Esophagus muscularis mucosa (tissue), 4 donors: Measurements from ENCODE around the gene SLC17A7. TPM values are rescaled to one million over a fixed set of nuclear protein-coding genes. Genes with fewer than 3 reads are reported as not detected.

Experiments used
- DNase-seq: peaks from one replicate; pipeline ENCODE4 v3.0.0-alpha.2; 2017; ENCODE audit errors: extremely low spot score
- H3K27ac ChIP-seq, 4 donors: fragments of 200-600 bp; sonication (generic); replicated peaks in 1 of 4; 1 replicate in 3 of 4; 2 replicates in 1 of 4; pipeline ENCODE4 v1.5.1; 2016 to 2019; ENCODE audit warnings: mild to moderate bottlenecking in 1 of 4
- H3K27me3 ChIP-seq, 4 donors: fragments of 200-600 bp; sonication (generic); one replicate each; pipeline versions ENCODE4 v1.5.1 to v1.6.0; 2016 to 2019
- H3K36me3 ChIP-seq, 4 donors: fragments of 200-600 bp; sonication (generic); one replicate each; pipeline ENCODE4 v1.5.1; 2016 to 2019
- H3K4me1 ChIP-seq, 4 donors: fragments of 200-600 bp; sonication (generic); one replicate each; pipeline ENCODE4 v1.5.1; 2016 to 2019
- H3K4me3 ChIP-seq, 4 donors: fragments of 200-600 bp; sonication (generic); 1 replicate in 2 of 4; 2 replicates in 2 of 4; pipeline ENCODE4 v1.5.1; 2016 to 2019; ENCODE audit warnings: mild to moderate bottlenecking in 4 of 4, moderate library complexity in 1 of 4
- H3K9me3 ChIP-seq, 4 donors: fragments of 200-600 bp; sonication (generic); 1 replicate in 3 of 4; 2 replicates in 1 of 4; pipeline ENCODE4 v1.5.1; 2016 to 2019
- EP300 ChIP-seq: sonication (generic); formaldehyde crosslinking; IDR thresholded peaks from one replicate; pipeline ENCODE4 v1.6.1; 2017; ENCODE audit warnings: antibody characterized with exemption
- POLR2A ChIP-seq: fragments of 450-650 bp; IDR thresholded peaks from one replicate; pipeline ENCODE4 v1.6.1; 2017; ENCODE audit warnings: antibody characterized with exemption, moderate library complexity, mild to moderate bottlenecking, low read depth
- POLR2AphosphoS5 ChIP-seq, 2 donors: sonication (generic); formaldehyde crosslinking; IDR thresholded peaks; one replicate each; pipeline ENCODE4 v1.6.1; 2017; ENCODE audit warnings: antibody characterized with exemption in 2 of 2
- WGBS: methylation state at CpG from one replicate; pipeline ENCODE4 v1.1.5; 2018; 5-methylcytosine and 5-hydroxymethylcytosine counted together
- intact Hi-C: fragments of 100-400 bp; cut with DNase I; formaldehyde crosslinking; loops from one replicate; pipeline ENCODE4 v1.15.1; 2023
- total RNA-seq, 4 donors: library from RNA; depleted of rRNA; stranded (reverse); fragments of >200 nt; gene quantifications; one replicate each; pipeline versions ENCODE4 v1.1.0 to v1.2.1, GENCODE V29; 2016
- TF ChIP-seq, protein P1 (sequence below), 3 experiments: fragments of 200-600 bp in 2 of 3; fragments of 450-650 bp in 1 of 3; sonication (generic) in 2 of 3; IDR thresholded peaks; one replicate each; pipeline ENCODE4 v1.5.1; 2017 to 2019; ENCODE audit warnings: antibody characterized with exemption in 3 of 3, mild to moderate bottlenecking in 2 of 3, moderate library complexity in 1 of 3

Gene SLC17A7
- total RNA-seq, 4 donors from 2014 or later = 0.83 to 5.2 (median 1.3) TPM

DNA sequence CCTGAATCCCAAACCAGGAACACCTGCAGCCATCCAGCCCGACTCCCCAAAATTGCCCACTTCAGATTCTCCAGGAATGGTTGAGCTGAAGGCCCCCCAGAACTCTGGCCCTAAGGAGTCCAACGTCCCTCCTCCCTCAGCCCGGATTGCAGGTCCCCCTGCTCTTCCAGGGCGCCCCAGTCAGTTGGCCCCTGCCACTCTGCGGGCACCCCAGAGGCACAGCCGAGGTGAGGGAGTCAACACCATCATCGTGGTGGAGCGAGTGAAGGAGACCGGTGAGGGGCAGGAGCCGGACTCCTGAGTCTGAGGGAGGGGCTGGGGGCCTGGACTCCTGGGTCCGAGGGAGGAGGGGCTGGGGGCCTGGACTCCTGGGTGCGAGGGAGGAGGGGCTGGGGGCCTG, 14.0 kb downstream of the SLC17A7 start:
- TF ChIP-seq POLR2A (no peak), POLR2AphosphoS5 (IDR thresholded peaks at IDR 0.05) (no peak), EP300 (no peak)
- TF ChIP-seq, protein P1, sequence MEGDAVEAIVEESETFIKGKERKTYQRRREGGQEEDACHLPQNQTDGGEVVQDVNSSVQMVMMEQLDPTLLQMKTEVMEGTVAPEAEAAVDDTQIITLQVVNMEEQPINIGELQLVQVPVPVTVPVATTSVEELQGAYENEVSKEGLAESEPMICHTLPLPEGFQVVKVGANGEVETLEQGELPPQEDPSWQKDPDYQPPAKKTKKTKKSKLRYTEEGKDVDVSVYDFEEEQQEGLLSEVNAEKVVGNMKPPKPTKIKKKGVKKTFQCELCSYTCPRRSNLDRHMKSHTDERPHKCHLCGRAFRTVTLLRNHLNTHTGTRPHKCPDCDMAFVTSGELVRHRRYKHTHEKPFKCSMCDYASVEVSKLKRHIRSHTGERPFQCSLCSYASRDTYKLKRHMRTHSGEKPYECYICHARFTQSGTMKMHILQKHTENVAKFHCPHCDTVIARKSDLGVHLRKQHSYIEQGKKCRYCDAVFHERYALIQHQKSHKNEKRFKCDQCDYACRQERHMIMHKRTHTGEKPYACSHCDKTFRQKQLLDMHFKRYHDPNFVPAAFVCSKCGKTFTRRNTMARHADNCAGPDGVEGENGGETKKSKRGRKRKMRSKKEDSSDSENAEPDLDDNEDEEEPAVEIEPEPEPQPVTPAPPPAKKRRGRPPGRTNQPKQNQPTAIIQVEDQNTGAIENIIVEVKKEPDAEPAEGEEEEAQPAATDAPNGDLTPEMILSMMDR (IDR thresholded peaks at IDR 0.05) = no peak
- DNase-seq = no peak
- Histone ChIP-seq H3K9me3 (no peaks in the 10 kb centered on the region), H3K27me3 (peaks cover 10 to 100% (median 86%) of the 10 kb centered on the region in 4 donors), H3K4me3 (no peak overlapping the region), H3K27ac (no peak overlapping the region), H3K36me3 (no peaks in the 10 kb centered on the region), H3K4me1 (peaks cover 25 to 40% (median 29%) of the 10 kb centered on the region in 4 donors)
- intact Hi-C loops = no loop called here
- WGBS = 52% methylated on average over 11 of the region's 12 CpGs

DNA sequence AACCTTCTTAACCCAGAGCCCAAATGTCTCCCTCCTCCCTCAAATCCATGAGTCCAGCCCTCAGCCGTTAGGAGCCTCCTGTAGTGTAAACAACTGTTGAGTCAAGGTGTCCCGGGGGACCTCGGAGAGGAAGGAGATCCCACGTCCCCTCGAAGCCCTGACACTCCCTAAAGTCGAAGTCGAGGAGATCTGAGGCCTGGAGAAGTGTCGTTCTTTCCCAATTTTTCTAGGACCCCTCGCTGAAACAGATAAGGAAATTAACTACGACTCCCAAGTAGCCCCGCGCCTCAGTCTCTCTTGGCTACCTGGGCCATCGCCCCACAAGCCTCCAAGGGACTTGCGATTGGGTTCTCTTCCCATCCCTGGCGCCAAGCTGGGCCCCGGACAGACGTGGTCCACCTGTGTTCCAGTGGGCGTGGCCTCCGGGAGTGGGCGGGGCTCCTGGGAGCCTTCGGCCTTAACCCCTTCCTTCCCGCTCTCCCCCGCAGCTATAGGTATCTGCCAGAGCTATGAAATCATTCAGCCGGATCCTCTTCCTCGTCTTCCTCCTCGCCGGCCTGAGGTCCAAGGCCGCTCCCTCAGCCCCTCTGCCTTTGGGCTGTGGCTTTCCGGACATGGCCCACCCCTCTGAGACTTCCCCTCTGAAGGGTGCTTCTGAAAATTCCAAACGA, 15.3 kb downstream of the SLC17A7 start:
- no peak overlapping the region for H3K27ac ChIP-seq
- 2% methylated on average over 30 of the region's 30 CpGs for WGBS
- intact Hi-C loops = no loop called here
- H3K36me3 ChIP-seq = no peaks in the 10 kb centered on the region
- DNase-seq = no peak
- H3K4me3 ChIP-seq = no peak overlapping the region
- no peaks in the 10 kb centered on the region for H3K9me3 ChIP-seq
- TF ChIP-seq, protein P1 (IDR thresholded peaks at IDR 0.05) = no peak
- TF ChIP-seq EP300 = no peak
- no peak for TF ChIP-seq POLR2AphosphoS5 (IDR thresholded peaks at IDR 0.05)
- no peak for TF ChIP-seq POLR2A
- peaks cover 10 to 100% (median 86%) of the 10 kb centered on the region in 4 donors for H3K27me3 ChIP-seq
- H3K4me1 ChIP-seq = peaks cover 29 to 49% (median 39%) of the 10 kb centered on the region in 4 donors

DNA sequence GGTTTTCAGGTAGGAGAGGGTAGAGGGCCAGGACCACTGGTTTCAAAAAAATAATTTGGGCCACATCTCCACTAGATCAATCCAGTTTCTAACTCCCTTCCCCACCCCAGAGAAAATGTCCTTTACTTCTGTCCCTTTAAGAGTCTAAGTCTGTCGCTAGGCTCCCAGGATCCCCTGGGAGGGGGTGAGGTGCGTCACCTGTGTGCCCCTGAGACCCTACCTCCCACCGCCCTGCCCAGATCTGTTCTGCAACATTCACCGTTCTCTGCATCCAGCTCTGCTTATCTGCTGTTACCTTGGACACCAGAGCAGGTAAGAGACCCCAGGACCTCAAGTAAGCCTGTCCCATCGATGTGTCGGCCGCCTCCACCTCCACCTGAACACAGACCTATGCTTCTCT, 16.1 kb downstream of the SLC17A7 start, which contains the start of gene GFY:
TSS of gene GFY (plus strand) at position 211 of the 400 bp plus-strand sequence. CDS start 1,043 bp downstream, outside the sequence.
- Histone ChIP-seq H3K27ac (no peak within 1 kb of the TSS), H3K36me3 (no peaks in the 10 kb centered on the region), H3K27me3 (peaks cover 10 to 99% (median 89%) of the 10 kb centered on the region in 4 donors), H3K9me3 (no peaks in the 10 kb centered on the region), H3K4me1 (peaks cover 32 to 54% (median 44%) of the 10 kb centered on the region in 4 donors), H3K4me3 (no peak within 1 kb of the TSS)
- intact Hi-C loops = no loop called here
- DNase-seq = no peak
- no peak for TF ChIP-seq POLR2AphosphoS5 (IDR thresholded peaks at IDR 0.05)
- 64% methylated on average over 7 of the region's 7 CpGs for WGBS

DNA sequence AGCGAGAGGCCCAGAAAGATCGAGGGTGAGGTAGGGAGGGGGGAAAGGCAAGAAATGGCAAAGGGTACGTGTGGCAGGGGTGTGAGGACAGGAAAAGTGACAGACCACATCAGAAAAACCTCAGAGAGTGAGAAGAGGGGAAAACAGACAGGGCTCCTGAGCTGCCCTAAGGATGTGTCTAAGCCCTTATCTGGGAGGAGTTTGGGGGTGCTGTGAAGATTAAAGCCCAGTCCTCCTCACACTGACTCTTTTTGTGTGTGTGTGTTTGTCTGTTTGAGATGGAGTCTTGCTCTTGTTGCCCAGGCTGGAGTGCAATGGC, 17.4 kb downstream of the SLC17A7 start:
- 22% methylated on average over 3 of the region's 3 CpGs for WGBS
- H3K9me3 ChIP-seq = no peaks in the 10 kb centered on the region
- peaks cover 32 to 54% (median 44%) of the 10 kb centered on the region in 4 donors for H3K4me1 ChIP-seq
- H3K27ac ChIP-seq = no peak overlapping the region
- intact Hi-C loops = no loop called here
- peaks cover 10 to 99% (median 86%) of the 10 kb centered on the region in 4 donors for H3K27me3 ChIP-seq
- no peaks in the 10 kb centered on the region for H3K36me3 ChIP-seq
- H3K4me3 ChIP-seq = no peak overlapping the region
- TF ChIP-seq POLR2AphosphoS5 (IDR thresholded peaks at IDR 0.05) = no peak
- no peak for TF ChIP-seq POLR2A
- TF ChIP-seq, protein P1 (IDR thresholded peaks at IDR 0.05) = no peak
- TF ChIP-seq EP300 = no peak
- DNase-seq = no peak

DNA sequence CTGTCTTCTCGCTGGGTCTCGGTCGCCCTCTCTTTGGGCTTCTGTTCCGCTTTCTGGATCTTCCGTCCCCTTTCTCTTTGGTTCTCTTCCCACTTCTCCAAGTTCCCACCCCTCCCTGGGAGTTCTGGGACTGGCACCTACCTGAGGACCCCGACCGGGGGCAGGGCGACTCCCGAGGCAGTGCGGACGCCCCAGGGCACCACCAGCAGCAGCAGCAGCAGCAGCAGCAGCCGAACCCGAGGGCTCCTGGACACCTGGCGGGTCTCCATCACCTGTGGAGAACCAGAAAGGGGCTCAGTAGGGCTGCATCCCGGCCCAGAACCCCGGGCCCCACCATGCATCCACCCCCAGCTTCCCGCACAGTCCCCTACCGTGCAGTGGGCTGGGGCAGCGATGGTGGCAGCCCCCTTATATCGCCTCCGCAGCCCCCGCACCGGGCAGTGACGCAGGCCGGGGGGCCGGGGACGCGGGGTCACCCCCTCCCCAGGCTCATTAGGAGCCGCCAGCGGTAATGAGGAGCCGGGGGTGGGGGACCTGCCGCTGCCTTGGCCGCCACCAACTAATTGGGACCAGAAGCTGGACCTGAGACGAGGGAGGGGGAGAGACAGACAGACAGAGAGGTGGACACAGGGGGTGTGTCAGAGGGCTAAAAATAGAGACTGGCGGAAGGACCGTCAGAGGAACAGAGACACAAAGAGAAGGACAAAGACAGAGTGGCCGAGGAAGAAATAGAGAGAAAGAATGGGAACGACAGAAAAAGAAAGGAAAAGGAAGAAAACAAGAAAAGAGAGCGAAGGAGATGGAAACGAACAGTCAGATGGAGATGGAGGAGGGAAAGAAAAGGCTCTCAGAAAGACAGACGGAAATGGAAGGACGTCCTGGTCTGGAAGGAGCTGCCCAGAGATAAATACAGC, 18.0 kb downstream of the SLC17A7 start, which contains the start of gene PTH2:
TSS of gene PTH2 (minus strand) at position 371 of the 914 bp plus-strand sequence. CDS start at position 269, 102 bp downstream.
- TF ChIP-seq EP300 (no peak), POLR2A (no peak), POLR2AphosphoS5 (IDR thresholded peaks at IDR 0.05) (no peak)
- TF ChIP-seq, protein P1 (IDR thresholded peaks at IDR 0.05) = no peak
- Histone ChIP-seq H3K36me3 (no peaks in the 10 kb centered on the region), H3K27me3 (peaks cover 4 to 99% (median 80%) of the 10 kb centered on the region in 4 donors), H3K4me3 (peak within 1 kb of the TSS; percentile 26 to 38 (median 29)), H3K27ac (no peak within 1 kb of the TSS), H3K9me3 (no peaks in the 10 kb centered on the region), H3K4me1 (peaks cover 29 to 48% (median 40%) of the 10 kb centered on the region in 4 donors)
- 9% methylated on average over 35 of the region's 42 CpGs for WGBS
- intact Hi-C loops = no loop called here
- no peak for DNase-seq
